GM12872 (cell line): Measurements from ENCODE around the gene TGFBR2.

Experiments used
- CTCF ChIP-seq: IDR thresholded peaks from 3 replicates; pipeline ENCODE4 v1.5.1; 2011; ENCODE audit warnings: low read depth, mild to moderate bottlenecking, low read length, moderate library complexity; ENCODE audit not compliant: insufficient read depth

TGFBR2 gene

DNA sequence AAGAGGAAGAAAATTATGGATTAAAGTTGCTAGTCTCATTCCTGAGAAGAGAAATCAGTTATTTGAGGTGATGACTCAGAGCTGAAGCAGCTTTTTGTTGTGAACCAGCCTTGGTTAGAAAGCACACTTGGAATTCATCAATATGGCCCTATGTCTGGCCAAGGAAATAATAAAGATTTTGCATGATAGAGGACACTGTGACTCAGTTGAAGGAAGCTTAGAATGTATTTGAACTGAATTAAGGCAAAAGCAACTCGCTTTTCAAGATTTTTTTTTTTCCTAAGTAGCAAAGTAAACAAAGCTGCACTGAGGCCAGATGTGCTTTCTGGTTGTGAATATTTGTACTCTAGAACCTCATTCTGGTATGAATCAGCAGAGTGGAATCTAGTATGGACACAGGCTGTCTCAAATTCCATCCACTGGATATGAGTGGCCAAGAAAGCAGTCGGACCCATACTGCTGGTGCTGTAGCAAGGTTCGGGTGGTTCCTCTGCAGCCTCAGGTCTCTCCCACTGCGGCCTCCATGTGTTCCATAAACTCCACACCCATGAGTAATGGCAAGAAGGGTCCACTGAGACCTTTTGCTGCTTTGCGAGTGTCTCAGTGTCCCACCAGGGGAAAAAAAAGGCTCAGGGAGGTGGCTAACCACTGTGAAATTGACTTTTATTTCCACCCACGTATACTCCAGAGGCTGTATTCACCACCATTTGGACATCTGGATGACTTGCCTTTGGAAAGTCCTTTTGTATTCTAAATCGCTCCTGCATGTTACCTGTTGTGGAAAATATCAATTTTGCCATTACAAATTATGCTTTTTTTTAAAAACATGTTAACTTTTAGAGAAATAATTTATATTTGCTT, 53.1 kb downstream of the TGFBR2 start:
- no peak for TF ChIP-seq CTCF

DNA sequence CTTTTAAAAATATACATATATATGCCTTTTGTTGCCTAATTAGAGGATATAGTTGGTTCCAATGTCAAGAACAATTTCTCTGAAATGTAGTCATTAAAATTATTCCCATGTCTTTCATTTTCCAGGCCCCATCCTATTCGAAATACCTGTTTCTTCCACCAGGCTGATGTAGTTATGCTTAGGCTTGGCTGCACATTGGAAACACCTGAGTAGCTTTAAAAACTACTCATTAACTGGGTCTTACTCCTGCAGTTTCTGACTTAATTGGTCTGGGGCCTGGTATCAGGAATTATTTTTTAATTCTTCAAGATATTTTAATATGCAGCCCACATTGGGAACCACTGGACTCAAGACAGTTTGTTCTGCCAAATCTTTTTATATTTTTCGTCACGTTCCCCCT, 53.7 kb downstream of the TGFBR2 start:
- no peak for TF ChIP-seq CTCF

GRCh38 chr3:30660656-30661055, 54.3 kb downstream of the TGFBR2 start:
- TF ChIP-seq CTCF, result no peak

DNA sequence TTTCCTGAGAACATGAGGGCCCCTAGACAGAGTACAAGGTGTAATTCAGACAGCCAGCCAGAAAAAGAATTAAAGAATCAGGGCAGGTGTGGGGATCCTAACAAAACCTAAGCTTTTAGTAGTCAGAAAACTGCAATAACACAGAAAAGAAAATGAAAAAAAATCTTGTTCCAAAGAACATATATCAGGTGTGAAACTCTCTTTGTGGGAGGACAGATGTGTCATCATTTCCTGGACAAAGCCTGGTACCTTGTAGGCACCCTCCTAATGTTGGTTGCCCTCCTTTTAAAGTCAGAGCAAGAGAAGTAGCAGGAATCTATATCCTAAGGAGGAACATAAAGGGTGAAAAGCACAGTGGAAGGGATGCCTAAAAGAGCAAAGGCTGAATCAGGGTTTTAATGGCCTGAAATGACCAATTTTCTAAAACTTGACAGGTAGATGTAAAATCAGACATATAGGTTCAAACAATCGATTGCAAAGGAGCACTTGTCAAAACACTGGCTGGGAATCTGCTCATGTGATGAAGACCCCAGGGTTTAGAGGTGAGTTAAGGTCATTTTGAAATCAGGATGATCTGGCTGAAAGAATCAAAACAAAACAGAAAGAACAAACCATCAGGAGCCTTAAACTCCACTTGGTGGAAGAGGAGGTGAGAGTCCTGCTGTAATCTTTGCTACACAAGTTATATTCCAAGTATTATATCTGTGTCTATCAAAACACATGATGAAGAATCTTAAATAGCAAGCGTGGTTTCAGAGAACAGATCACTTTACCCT, 54.9 kb downstream of the TGFBR2 start:
- TF ChIP-seq CTCF, result no peak

DNA sequence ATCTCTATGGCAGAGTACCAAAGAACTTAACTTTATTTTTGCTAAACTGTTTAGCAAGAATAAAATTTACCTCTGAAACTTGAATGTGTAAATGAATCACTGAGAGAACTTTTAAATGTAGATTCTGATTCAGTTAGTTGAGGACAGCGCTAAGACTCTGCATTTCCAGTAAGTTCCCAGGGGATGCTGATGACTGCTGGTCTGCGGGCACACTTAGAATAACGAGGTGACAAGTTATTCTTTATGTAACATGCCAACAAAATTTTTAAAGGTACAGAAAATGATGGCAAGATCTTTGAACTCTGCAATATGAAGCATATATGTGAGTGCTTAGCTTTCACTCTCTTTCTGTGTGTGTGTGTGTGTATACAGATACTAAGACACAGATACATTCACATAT, 56.4 kb downstream of the TGFBR2 start:
- no peak for TF ChIP-seq CTCF

GRCh38 chr3:30663533-30664241, 57.3 kb downstream of the TGFBR2 start:
- TF ChIP-seq CTCF, result no peak

- no peak for TF ChIP-seq CTCF
Measured at GRCh38 chr3:30664459-30664858, 58.1 kb downstream of the TGFBR2 start.
